Measurements from ENCODE around the gene ASS1. TPM values are rescaled to one million over a fixed set of nuclear protein-coding genes. Genes with fewer than 3 reads are reported as not detected.

Gene ASS1
- total and polyA plus RNA-seq, 5 donors, result 37.6 to 88.3 (median 60.4) TPM

DNA sequence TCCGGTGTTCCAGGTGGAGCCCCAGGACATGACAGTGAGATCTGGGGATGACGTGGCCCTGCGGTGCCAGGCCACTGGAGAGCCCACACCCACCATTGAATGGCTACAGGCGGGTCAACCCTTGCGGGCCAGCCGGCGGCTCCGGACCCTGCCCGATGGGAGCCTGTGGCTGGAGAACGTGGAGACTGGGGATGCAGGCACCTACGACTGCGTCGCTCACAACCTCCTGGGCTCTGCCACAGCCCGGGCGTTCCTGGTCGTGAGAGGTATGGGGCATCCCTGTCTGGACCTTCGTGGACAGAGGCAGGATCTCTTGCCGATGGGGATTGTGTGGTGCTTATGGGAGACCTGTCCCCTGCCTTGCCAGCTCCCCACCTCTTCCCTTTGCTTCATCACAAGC, 26.0 kb upstream of the ASS1 start:
- intact Hi-C loops (cut with DNase I), result no loop called here
- Histone ChIP-seq H3K4me1 (ENCODE audit: control insufficient read depth, insufficient read depth, low read length) (no peaks in the 10 kb centered on the region), H3K27ac (ENCODE audit: low read length) (no peak overlapping the region), H3K9me3 (ENCODE audit: control insufficient read depth, low read length) (no peaks in the 10 kb centered on the region), H3K4me3 (ENCODE audit: low read length) (no peak overlapping the region), H3K27me3 (ENCODE audit: control insufficient read depth, insufficient read depth) (no peaks in the 10 kb centered on the region)
- DNase-seq, result peak in 1 of 3 donors; percentile 30
- 95% methylated on average over 18 of the region's 18 CpGs for WGBS
- no peak for ATAC-seq

- Histone ChIP-seq H3K27ac (ENCODE audit: low read length) (no peak overlapping the region), H3K27me3 (ENCODE audit: control insufficient read depth, insufficient read depth) (no peaks in the 10 kb centered on the region), H3K4me1 (ENCODE audit: control insufficient read depth, insufficient read depth, low read length) (no peaks in the 10 kb centered on the region), H3K9me3 (ENCODE audit: control insufficient read depth, low read length) (no peaks in the 10 kb centered on the region), H3K4me3 (ENCODE audit: low read length) (no peak overlapping the region)
- DNase-seq, result peak in 1 of 3 donors; percentile 12
- intact Hi-C loops (cut with DNase I), result no loop called here
- ATAC-seq, result no peak
- 93% methylated on average over 8 of the region's 8 CpGs for WGBS
These were observed 25.2 kb upstream of the ASS1 start for GRCh38 chr9:130419521-130420035.

GRCh38 chr9:130421154-130421801, 23.5 kb upstream of the ASS1 start:
- Histone ChIP-seq H3K27ac (ENCODE audit: low read length) (no peak overlapping the region), H3K9me3 (ENCODE audit: control insufficient read depth, low read length) (no peaks in the 10 kb centered on the region), H3K4me3 (ENCODE audit: low read length) (no peak overlapping the region), H3K4me1 (ENCODE audit: control insufficient read depth, insufficient read depth, low read length) (no peaks in the 10 kb centered on the region), H3K27me3 (ENCODE audit: control insufficient read depth, insufficient read depth) (no peaks in the 10 kb centered on the region)
- DNase-seq, result peak in 1 of 3 donors; percentile 11
- WGBS, result 69% methylated on average over 17 of the region's 17 CpGs
- no peak for ATAC-seq
- intact Hi-C loops (cut with DNase I), result no loop called here

DNA sequence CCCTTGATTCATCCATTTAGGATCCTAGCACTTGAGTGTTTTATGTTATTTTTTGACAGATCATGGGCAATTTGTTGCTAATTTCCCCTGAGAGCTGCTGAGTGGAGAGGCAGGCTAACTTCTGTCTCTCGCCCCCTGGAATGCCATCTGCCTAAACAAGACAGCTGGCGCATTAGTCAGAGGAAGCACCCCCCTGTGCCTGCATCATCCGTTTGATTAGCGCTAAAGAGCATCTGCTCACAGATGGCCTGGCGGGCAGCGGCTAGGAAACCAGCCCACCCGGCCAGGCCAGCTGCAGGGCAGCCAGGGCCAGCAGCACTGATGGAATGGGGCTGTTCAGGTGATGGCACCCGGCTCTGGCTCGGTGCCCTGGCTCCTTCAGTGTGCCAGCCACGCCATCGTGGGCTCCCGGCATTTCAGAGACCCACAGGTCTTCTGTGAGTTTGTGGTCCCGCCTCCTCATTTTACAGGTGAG, 22.9 kb upstream of the ASS1 start:
- no peaks in the 10 kb centered on the region for H3K4me1 ChIP-seq (ENCODE audit: control insufficient read depth, insufficient read depth, low read length)
- no peaks in the 10 kb centered on the region for H3K9me3 ChIP-seq (ENCODE audit: control insufficient read depth, low read length)
- WGBS, result 62% methylated on average over 13 of the region's 13 CpGs
- DNase-seq (peak in 1 of 3 donors; percentile 11), ATAC-seq (no peak)
- no peak overlapping the region for H3K4me3 ChIP-seq (ENCODE audit: low read length)
- H3K27me3 ChIP-seq (ENCODE audit: control insufficient read depth, insufficient read depth), result no peaks in the 10 kb centered on the region
- no peak overlapping the region for H3K27ac ChIP-seq (ENCODE audit: low read length)
- intact Hi-C loops (cut with DNase I), result no loop called here

DNA sequence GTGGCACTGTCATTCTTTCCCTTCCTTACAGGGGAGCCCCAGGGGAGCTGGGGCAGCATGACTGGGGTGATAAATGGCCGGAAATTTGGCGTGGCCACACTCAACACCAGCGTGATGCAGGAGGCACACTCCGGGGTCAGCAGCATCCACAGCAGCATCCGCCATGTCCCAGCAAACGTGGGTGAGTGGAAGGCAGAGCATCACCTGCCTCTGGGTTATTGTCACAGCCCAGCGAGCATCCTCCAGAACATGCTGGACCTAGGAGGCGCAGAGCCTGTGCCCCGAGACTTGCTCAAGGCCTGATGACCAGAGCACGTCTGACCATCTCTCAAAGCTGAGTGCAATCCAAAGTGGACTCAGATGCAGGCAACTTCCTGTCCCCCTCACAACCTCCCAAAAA, 22.2 kb upstream of the ASS1 start:
- Histone ChIP-seq H3K9me3 (ENCODE audit: control insufficient read depth, low read length) (no peaks in the 10 kb centered on the region), H3K4me3 (ENCODE audit: low read length) (no peak overlapping the region), H3K4me1 (ENCODE audit: control insufficient read depth, insufficient read depth, low read length) (no peaks in the 10 kb centered on the region), H3K27me3 (ENCODE audit: control insufficient read depth, insufficient read depth) (no peaks in the 10 kb centered on the region), H3K27ac (ENCODE audit: low read length) (no peak overlapping the region)
- DNase-seq (peak in 1 of 3 donors; percentile 0), ATAC-seq (no peak)
- WGBS, result 82% methylated on average over 10 of the region's 10 CpGs
- intact Hi-C loops (cut with DNase I), result no loop called here

GRCh38 chr9:130423272-130423671, 21.5 kb upstream of the ASS1 start:
- intact Hi-C loops (cut with DNase I), result no loop called here
- H3K4me3 ChIP-seq (ENCODE audit: low read length), result no peak overlapping the region
- ATAC-seq (peak in 1 of 2 donors; percentile 42), DNase-seq (peak in 2 of 3 donors; percentile 75 to 76)
- WGBS, result 36% methylated on average over 8 of the region's 8 CpGs
- no peaks in the 10 kb centered on the region for H3K4me1 ChIP-seq (ENCODE audit: control insufficient read depth, insufficient read depth, low read length)
- H3K27ac ChIP-seq (ENCODE audit: low read length), result no peak overlapping the region
- H3K9me3 ChIP-seq (ENCODE audit: control insufficient read depth, low read length), result no peaks in the 10 kb centered on the region
- no peaks in the 10 kb centered on the region for H3K27me3 ChIP-seq (ENCODE audit: control insufficient read depth, insufficient read depth)

DNA sequence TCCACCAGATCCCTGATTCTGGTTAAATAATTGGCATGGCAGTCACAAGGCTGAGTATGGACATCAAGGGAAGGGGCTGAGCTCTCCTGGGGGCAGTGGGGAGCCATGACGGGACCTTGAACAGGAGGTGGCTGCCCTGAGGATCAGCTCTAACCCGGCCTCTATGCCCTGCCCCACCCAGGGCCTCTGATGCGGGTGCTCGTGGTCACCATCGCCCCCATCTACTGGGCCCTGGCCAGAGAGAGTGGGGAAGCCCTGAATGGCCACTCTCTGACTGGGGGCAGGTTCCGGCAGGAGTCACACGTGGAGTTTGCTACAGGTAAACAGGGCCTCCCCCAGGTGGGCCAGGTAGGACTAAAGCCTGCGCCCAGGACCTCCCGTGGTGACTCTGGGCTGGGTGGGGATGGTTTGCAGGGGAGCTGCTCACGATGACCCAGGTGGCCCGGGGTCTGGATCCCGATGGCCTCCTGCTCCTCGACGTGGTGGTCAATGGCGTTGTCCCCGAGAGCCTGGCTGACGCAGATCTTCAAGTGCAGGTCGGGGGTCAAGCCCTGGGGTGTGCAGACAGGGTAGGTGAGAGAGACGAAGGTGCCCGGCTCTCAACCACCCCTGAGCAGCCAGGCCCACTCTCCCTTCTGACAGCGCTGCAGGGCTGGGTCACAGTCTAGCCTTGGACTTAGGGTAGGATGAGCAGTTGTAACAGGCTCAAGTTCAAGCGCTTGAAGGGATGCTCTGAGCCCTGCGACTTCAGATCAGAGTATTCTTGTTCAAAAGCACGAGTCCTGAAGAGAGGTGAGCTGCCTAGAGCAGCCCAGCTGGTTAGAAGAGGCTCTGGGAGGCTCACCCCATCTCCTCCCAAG, 19.9 kb upstream of the ASS1 start:
- no peaks in the 10 kb centered on the region for H3K9me3 ChIP-seq (ENCODE audit: control insufficient read depth, low read length)
- no peaks in the 10 kb centered on the region for H3K27me3 ChIP-seq (ENCODE audit: control insufficient read depth, insufficient read depth)
- no peaks in the 10 kb centered on the region for H3K4me1 ChIP-seq (ENCODE audit: control insufficient read depth, insufficient read depth, low read length)
- DNase-seq, result peak in 2 of 3 donors; percentile 13 to 46
- no peak overlapping the region for H3K27ac ChIP-seq (ENCODE audit: low read length)
- no peak for ATAC-seq
- intact Hi-C loops (cut with DNase I), result no loop called here
- WGBS, result 91% methylated on average over 24 of the region's 24 CpGs
- no peak overlapping the region for H3K4me3 ChIP-seq (ENCODE audit: low read length)

DNA sequence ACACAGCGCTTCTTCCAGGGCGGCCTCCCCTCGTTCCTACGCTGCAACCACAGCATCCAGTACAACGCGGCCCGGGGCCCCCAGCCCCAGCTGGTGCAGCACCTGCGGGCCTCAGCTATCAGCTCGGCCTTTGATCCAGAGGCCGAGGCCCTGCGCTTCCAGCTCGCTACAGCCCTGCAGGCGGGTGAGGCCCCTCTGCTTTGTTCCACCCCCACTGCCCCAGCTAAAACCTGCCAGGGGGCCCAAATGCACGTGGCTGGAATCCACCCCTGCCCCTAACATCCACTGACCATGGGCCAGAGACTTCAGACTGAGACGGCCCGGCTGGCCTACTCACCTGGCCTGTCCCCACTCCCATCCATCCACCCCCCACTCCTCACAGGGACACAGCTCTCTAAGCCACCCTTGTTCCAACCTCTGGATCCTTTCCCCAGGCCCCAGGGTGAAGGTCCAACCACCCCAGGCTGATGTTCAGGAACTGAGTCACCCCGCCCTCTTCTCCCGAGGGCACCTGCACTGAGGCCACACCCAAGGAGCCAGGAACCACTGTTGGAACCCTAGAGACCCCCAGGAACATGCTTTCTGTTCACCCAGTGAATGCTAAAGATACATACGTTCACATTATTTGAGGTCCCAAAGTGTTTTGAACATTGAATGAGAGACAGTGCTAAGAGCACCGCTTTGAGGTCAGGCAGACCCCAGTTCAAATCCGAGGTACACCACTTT, 18.9 kb upstream of the ASS1 start:
- no peaks in the 10 kb centered on the region for H3K27me3 ChIP-seq (ENCODE audit: control insufficient read depth, insufficient read depth)
- intact Hi-C loops (cut with DNase I), result no loop called here
- 86% methylated on average over 21 of the region's 21 CpGs for WGBS
- no peak overlapping the region for H3K4me3 ChIP-seq (ENCODE audit: low read length)
- H3K27ac ChIP-seq (ENCODE audit: low read length), result no peak overlapping the region
- no peak for ATAC-seq
- H3K4me1 ChIP-seq (ENCODE audit: control insufficient read depth, insufficient read depth, low read length), result no peaks in the 10 kb centered on the region
- H3K9me3 ChIP-seq (ENCODE audit: control insufficient read depth, low read length), result no peaks in the 10 kb centered on the region
- peak in 2 of 3 donors; percentile 30 to 31 for DNase-seq

GRCh38 chr9:130426467-130426773, 18.3 kb upstream of the ASS1 start:
- WGBS, result 90% methylated on average over 8 of the region's 8 CpGs
- Histone ChIP-seq H3K9me3 (ENCODE audit: control insufficient read depth, low read length) (no peaks in the 10 kb centered on the region), H3K27me3 (ENCODE audit: control insufficient read depth, insufficient read depth) (no peaks in the 10 kb centered on the region), H3K4me1 (ENCODE audit: control insufficient read depth, insufficient read depth, low read length) (no peaks in the 10 kb centered on the region), H3K4me3 (ENCODE audit: low read length) (no peak overlapping the region), H3K27ac (ENCODE audit: low read length) (no peak overlapping the region)
- peak in 2 of 3 donors; percentile 3 to 11 for DNase-seq
- intact Hi-C loops (cut with DNase I), result no loop called here
- no peak for ATAC-seq

GRCh38 chr9:130426883-130427282, 17.9 kb upstream of the ASS1 start:
- DNase-seq (peak; percentile 54 to 70 (median 65)), ATAC-seq (peak; percentile 63 to 79)
- no peak overlapping the region for H3K27ac ChIP-seq (ENCODE audit: low read length)
- no peaks in the 10 kb centered on the region for H3K9me3 ChIP-seq (ENCODE audit: control insufficient read depth, low read length)
- intact Hi-C loops (cut with DNase I), result no loop called here
- no peaks in the 10 kb centered on the region for H3K4me1 ChIP-seq (ENCODE audit: control insufficient read depth, insufficient read depth, low read length)
- 59% methylated on average over 10 of the region's 10 CpGs for WGBS
- H3K4me3 ChIP-seq (ENCODE audit: low read length), result no peak overlapping the region
- H3K27me3 ChIP-seq (ENCODE audit: control insufficient read depth, insufficient read depth), result no peaks in the 10 kb centered on the region

- 91% methylated on average over 12 of the region's 12 CpGs for WGBS
- Histone ChIP-seq H3K27me3 (ENCODE audit: control insufficient read depth, insufficient read depth) (no peaks in the 10 kb centered on the region), H3K4me3 (ENCODE audit: low read length) (no peak overlapping the region), H3K27ac (ENCODE audit: low read length) (no peak overlapping the region), H3K9me3 (ENCODE audit: control insufficient read depth, low read length) (no peaks in the 10 kb centered on the region), H3K4me1 (ENCODE audit: control insufficient read depth, insufficient read depth, low read length) (no peaks in the 10 kb centered on the region)
- DNase-seq, result no peak
- ATAC-seq, result no peak
- intact Hi-C loops (cut with DNase I), result no loop called here
These were observed 17.4 kb upstream of the ASS1 start for GRCh38 chr9:130427326-130427725.
